MG63 (cell line): ENCODE measurements around the gene BICRA. TPM values are rescaled to one million over a fixed set of nuclear protein-coding genes. Genes with fewer than 3 reads are reported as not detected.
"Not testable (repeated sequence)": the region's sequence is repeated elsewhere in the genome, so short reads cannot be mapped to it uniquely, and the experiment has no call there.

Experiments
- DNase-seq: peaks from one replicate; pipeline ENCODE4 v3.0.0-alpha.2; 2020
- H3K27me3 ChIP-seq: fragments of 250-450 bp; sonication (Bioruptor Pico); 2 replicates; pipeline ENCODE4 v1.5.1; 2020; ENCODE audit warnings: mild to moderate bottlenecking, moderate library complexity
- H3K36me3 ChIP-seq: fragments of 250-450 bp; sonication (Bioruptor Pico); 2 replicates; pipeline ENCODE4 v1.5.1; 2020; ENCODE audit warnings: mild to moderate bottlenecking, moderate library complexity
- H3K4me3 ChIP-seq: fragments of 250-450 bp; sonication (Bioruptor Pico); 2 replicates; pipeline ENCODE4 v1.5.1; 2020; ENCODE audit warnings: mild to moderate bottlenecking, moderate library complexity
- H3K9me3 ChIP-seq: fragments of 250-450 bp; sonication (Bioruptor Pico); 2 replicates; pipeline ENCODE4 v1.5.1; 2020; ENCODE audit warnings: mild to moderate bottlenecking, moderate library complexity
- total RNA-seq: library from RNA; depleted of rRNA; stranded (reverse); fragments of >200 nt; shearing (Covaris generic); gene quantifications from 2 replicates; pipeline ENCODE4 v1.2.3, GENCODE V29; 2014; ENCODE audit warnings: low replicate concordance

Gene BICRA
- total RNA-seq, 1 experiment from 2014 or later, result 0.10 TPM

DNA sequence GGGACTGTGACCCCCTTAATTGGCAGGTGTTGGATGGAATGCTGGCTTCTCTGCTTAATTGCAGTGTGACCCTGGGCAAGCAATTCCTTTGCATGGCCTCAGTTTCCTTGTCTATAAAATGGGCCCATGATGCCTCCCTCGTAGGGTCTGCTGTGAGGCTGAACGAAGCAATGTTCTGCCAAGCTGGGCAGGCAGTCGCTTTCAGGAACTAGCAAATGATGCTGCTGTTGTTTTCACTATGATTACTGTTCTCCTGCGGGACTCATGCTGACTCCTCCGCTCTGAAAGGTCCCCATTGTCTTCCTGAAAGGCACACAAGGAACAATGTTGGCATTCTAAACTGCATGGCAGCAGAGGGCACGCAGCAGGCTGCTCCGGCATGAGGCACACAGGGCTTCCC, 6.8 kb downstream of the BICRA start:
- Histone ChIP-seq H3K36me3 (peaks cover 18% of the 10 kb centered on the region), H3K27me3 (no peaks in the 10 kb centered on the region), H3K4me3 (no peak overlapping the region), H3K9me3 (no peaks in the 10 kb centered on the region)
- DNase-seq, result no peak

DNA sequence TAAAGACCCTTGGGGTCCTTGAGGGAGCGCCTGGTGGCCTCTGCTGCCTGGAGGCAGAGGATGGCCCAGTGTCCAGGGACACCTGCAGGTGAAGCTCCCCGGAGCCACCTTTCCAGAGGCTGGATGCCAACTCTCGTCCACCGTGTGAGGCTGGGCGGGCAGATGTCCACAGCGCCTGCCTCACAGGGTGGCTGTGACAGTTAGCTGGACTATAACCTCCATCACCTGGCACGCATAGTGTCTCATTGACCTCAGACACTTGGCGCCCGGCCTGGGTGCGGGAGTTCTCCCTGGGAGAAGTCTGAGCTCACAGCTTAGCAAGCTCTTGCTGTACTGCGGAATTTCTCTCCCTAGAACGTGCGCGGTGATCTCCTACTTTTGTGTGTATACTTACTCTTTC, 9.8 kb downstream of the BICRA start:
- H3K36me3 ChIP-seq, result peaks cover 18% of the 10 kb centered on the region
- no peak overlapping the region for H3K4me3 ChIP-seq
- peak; percentile 46 for DNase-seq
- no peaks in the 10 kb centered on the region for H3K9me3 ChIP-seq
- H3K27me3 ChIP-seq, result no peaks in the 10 kb centered on the region

DNA sequence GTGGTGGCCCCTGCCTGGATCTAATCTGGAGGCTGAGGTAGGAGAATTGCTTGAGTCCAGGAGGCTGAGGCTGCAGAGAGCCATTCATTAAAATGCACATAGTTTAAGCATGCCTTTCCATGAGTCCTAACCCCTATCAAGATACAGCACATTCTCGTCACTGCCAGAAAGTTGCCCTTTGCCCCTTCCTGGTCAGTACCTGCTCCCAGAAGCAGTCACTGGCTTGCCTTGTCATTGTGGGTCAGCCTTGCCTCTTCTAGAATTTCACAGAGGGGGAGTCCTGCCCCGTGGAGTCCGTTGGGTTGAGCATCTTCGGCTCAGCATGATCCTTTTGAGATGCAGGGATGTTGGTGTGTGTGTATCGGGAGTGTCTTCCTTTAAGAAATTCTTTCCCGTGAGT, 10.8 kb downstream of the BICRA start:
- no peaks in the 10 kb centered on the region for H3K27me3 ChIP-seq
- peaks cover 15% of the 10 kb centered on the region for H3K36me3 ChIP-seq
- no peak for DNase-seq
- no peak overlapping the region for H3K4me3 ChIP-seq
- no peaks in the 10 kb centered on the region for H3K9me3 ChIP-seq

DNA sequence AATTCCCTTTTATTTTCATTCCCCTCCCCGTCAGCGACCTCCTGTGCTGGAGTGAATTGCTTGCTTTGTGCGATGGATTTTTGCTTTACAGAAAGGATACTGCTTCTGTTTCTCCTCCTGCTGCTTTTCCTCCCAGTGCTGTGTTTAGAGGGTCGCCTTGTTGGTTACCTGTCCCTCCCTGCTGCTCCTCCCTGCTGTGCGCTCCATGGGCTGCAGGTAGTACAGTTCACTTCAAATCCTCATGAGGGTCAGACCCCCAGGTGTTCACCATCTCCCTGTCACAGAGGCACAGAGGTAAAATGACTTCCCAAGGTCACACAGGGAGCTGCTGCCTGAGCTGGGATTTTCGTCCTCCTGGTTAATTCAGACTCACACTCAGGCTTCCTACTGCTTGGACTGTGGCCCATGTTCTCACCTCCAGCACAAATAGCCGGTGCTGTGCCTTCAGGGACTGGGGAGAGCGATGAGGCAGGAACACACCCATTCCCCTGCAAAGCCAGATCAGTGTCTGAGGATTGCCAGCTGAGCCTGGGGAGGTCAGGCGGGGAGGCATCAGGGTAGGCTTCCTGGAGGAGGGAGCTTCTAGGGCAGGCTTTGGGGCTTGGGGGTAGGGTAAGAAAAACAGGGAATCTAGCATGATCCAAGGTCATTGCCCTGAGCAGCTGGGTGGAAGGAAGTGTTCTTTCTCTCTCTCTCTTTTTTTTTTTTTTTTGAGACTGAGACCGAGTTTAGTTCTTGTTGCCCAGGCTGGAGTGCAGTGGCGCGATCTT, 14.4 kb downstream of the BICRA start:
- no peak for DNase-seq
- Histone ChIP-seq H3K27me3 (no peaks in the 10 kb centered on the region), H3K4me3 (no peak overlapping the region), H3K36me3 (peaks cover 22% of the 10 kb centered on the region), H3K9me3 (no peaks in the 10 kb centered on the region)

DNA sequence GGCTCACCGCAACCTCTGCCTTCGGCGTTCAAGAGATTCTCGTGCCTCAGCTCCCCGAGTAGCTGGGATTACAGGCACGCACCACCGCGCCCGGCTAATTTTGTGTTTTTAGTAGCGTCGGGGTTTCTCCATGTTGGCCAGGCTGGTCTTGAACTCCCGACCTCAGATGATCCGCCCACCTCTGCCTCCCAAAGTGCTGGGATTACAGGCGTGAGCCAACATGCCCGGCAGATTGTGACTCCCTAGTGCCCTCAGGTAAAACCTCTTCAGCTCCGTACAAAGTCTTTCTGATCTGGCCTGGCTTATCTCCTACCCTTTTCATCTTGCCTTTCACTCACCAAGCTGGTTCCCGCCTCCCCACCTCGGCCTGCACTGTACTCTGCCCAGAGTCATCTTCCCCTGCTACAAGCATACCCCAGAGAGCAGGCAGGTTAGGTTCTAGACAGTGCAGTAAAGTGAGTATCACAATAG, 15.0 kb downstream of the BICRA start:
- no peaks in the 10 kb centered on the region for H3K27me3 ChIP-seq
- no peak overlapping the region for H3K4me3 ChIP-seq
- H3K9me3 ChIP-seq, result no peaks in the 10 kb centered on the region
- DNase-seq, result no peak
- H3K36me3 ChIP-seq, result peaks cover 22% of the 10 kb centered on the region

DNA sequence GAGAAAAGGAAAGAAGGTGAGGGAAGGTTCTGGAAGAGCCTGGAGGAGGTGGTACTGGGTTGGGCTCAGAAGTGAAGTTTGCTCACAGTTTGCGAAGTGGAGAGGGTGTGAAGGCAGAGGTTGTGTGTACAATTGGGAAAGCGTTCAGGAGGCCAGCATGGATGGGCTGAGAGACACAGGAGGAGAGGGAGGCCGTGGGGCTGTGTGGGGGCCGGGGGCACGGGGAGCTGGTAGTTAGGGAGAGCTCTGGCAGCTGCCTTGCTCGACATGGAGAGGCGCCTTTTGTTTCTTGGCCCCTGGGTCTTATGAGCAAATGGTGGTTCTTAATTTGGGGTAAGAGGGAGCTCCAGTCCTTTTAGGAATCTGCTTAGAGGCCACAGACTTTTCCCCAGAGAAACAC, 16.7 kb downstream of the BICRA start:
- H3K27me3 ChIP-seq, result no peaks in the 10 kb centered on the region
- no peak for DNase-seq
- H3K4me3 ChIP-seq, result no peak overlapping the region
- H3K9me3 ChIP-seq, result no peaks in the 10 kb centered on the region
- peaks cover 25% of the 10 kb centered on the region for H3K36me3 ChIP-seq

DNA sequence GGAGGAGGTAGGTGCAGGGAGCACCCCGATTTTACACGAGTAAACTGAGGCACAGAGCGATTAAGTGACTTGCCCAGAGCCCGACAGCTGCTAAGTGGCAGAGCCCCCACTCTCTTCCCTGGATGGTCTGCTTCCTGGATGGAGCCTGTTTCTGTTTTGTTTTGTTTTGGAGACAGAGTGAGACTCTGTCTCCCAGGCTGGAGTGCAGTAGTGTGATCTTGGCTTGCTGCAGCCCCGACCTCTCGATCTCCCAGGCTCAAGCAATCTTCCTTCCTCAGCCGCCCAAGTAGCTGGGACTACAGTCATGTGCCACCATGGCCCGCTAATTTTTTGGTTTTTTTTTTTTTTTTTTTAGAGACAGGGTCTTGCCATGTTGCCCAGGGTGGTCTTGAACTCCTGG, 17.3 kb downstream of the BICRA start:
- no peak overlapping the region for H3K4me3 ChIP-seq
- no peaks in the 10 kb centered on the region for H3K27me3 ChIP-seq
- peaks cover 27% of the 10 kb centered on the region for H3K36me3 ChIP-seq
- H3K9me3 ChIP-seq, result no peaks in the 10 kb centered on the region
- DNase-seq, result no peak

DNA sequence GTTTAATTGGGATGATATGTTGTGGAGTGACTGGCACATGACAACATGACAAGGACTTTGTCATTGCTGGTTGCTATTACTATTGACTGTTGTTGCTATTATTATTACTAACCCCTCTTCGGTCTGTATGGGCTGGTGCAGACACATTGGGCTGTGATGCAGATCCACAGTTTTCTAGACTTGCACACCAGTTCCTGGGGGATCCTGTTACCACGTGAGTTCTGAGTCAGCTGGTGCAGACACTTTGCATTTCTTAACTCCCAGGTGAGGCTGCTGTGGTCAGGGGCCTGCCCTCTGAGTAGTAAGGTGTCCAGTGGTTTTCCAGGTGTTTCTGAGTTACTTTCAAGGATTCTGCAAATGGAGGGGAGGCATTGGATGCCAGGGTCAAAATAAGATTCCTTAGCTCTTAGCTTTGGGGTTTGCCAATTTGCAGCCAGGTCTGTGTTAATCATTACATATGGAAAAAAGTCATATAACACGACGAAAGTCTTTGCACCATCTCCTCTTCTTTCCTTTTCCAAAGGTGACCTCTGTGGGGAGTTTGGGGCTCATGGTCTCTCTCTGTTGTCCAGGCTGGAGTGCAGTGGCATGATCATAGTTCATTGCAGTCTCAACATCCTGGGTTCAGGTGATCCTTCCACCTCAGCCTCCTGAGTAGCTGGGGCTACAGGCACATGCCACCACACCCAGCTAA, 19.3 kb downstream of the BICRA start:
- Histone ChIP-seq H3K27me3 (no peaks in the 10 kb centered on the region), H3K36me3 (peaks cover 25% of the 10 kb centered on the region), H3K4me3 (no peak overlapping the region), H3K9me3 (no peaks in the 10 kb centered on the region)
- no peak for DNase-seq

DNA sequence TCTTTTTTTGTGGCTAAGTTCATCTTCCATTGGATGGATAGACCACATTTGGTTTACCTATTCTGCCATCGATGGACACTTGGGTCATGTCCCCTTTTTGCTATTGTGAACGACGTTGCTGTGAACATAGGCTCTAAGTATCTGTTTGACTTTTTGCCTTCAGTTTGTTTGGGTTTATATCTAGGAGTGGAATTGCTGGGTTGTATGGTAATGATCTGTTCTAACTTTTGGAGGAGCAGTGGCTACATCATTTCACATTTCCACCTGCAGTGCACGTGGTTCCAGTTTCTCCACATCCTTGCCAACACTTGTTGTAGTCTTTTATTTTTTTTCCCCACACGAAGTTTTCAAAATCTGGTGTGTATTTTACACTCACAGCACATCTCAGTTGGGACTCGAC, 21.7 kb downstream of the BICRA start:
- Histone ChIP-seq H3K27me3 (no peaks in the 10 kb centered on the region), H3K36me3 (peaks cover 18% of the 10 kb centered on the region), H3K4me3 (no peak overlapping the region), H3K9me3 (no peaks in the 10 kb centered on the region)
- no peak for DNase-seq

DNA sequence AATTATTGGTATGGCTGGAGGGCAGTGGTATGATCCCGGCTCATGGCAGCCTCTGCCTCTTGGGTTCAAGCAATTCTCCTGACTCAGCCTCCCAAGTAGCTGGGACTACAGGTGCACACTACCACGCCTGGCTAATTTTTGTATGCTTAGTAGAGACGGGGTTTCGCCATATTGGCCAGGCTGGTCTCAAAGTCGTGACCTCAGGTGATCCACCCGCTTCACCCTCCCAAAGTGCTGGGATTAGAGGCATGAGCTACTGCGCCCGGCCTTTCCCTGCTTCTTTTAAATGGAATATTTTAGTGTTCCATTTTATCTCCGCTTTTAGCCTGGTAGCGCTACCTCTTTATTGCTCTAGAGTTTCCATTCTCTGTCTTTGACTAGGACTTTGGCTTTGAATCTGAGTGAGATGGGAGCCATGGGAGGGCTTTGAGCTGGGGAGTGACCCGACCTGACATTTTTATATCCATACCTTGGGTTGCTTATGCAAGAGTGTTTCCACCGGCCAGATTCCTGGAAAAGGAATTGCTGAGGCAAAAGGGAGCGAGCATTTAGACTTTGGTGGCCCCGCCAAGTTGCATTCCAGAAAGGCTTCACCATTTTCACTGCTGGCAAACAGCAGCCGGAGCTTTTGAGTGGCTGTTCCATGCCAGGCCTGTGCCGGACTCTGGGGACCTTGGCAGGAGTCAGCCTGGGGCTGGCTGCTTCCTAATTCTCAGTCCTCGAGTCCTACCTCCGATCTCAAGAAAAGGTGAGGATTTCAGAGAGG, 22.9 kb downstream of the BICRA start:
- no peak for DNase-seq
- Histone ChIP-seq H3K27me3 (no peaks in the 10 kb centered on the region), H3K4me3 (no peak overlapping the region), H3K36me3 (peaks cover 15% of the 10 kb centered on the region), H3K9me3 (no peaks in the 10 kb centered on the region)

DNA sequence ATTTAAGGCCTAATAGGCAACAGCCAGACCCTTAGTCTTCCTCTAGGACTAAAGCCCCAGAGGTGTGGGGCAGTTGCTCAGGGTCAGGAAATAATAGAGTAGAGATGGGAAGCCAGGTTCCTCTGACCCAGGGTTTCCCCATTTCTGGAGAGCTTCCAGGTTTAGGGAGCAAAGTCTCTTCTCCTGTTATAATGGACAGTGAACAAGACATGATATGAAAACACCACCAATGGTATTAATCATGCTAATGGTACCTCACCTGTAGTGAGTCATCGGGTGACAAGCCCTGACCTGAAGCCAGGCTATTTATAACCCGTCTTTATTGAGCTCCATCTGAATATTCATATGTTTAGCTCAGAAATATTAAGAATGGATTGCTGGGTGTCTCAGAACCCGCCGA, 24.6 kb downstream of the BICRA start:
- H3K27me3 ChIP-seq, result no peaks in the 10 kb centered on the region
- no peaks in the 10 kb centered on the region for H3K9me3 ChIP-seq
- H3K4me3 ChIP-seq, result no peak overlapping the region
- DNase-seq, result no peak
- H3K36me3 ChIP-seq, result peaks cover 9% of the 10 kb centered on the region

DNA sequence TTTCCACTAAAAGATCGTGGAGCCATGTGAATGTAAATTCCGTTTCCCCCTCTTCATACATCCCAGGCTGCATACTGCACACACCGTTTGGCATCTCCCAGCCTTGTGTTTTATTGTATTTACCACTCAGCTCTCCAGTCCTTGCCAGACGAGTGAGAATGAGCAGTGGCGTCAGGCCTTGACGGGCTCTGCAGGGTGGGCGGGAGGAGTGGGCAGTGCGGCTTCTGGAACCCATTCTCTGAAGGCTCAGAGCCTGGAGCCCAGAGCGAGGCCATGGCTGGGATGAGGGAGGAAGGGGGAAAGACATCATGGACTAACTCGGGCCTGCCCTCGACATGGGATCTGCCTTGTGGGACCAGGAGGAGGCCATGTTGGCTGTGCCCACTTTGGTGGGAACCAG, 25.1 kb downstream of the BICRA start:
- no peak for DNase-seq
- Histone ChIP-seq H3K4me3 (no peak overlapping the region), H3K36me3 (peaks cover 9% of the 10 kb centered on the region), H3K9me3 (no peaks in the 10 kb centered on the region), H3K27me3 (no peaks in the 10 kb centered on the region)

DNA sequence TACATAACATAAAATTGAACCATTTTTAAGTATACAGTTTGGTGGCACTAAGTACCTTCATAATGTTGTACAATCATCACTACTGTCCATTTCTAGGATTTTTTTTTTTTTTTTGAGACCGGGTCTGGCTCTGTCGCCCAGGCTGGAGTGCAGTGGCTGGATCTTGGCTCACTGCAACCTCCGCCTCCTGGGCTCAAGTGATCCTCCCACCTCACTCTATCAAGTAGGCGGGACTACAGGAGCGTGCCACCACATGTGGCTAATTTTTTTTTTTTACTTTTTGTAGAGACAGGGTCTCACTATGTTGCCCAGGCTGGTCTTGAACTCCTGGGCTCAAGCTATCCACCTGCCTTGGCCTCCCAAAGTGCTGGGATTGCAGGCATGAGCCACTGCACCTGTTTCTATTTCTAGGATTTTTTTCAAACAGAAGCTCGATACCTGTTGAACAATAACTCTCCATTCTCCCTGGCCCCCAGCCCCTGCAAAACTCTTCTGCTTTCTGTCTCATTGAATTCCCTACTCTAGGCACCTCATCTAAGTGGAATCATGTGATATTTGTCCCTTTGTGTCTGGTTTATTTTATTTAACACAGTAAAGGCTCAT, 26.3 kb downstream of the BICRA start:
- H3K4me3 ChIP-seq, H3K9me3 ChIP-seq, H3K27me3 ChIP-seq, H3K36me3 ChIP-seq, DNase-seq: not testable (repeated sequence)

DNA sequence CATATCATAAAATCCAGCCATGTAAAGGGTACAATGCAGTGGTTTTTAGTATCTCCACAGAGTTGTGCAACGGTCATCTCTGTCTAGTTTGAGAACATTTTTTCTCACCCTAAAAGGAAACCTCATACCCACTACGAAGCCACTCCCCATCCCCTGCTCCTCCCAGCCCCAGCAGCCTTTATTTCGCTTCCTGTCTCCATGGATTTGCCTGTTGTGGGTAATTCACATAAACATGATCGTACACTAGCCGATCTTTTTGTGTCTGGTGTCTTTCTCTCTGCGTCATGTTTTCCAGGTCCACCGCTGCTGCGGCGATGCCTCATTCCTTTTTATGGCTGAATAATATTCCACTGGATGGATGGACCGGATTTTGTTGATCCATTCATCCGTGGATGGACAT, 28.6 kb downstream of the BICRA start:
- H3K4me3 ChIP-seq, result no peak overlapping the region
- H3K27me3 ChIP-seq, result no peaks in the 10 kb centered on the region
- no peak for DNase-seq
- peaks cover 2% of the 10 kb centered on the region; the same call in 1 of the 2 replicates for H3K9me3 ChIP-seq
- no peaks in the 10 kb centered on the region; the same call in 1 of the 2 replicates for H3K36me3 ChIP-seq

DNA sequence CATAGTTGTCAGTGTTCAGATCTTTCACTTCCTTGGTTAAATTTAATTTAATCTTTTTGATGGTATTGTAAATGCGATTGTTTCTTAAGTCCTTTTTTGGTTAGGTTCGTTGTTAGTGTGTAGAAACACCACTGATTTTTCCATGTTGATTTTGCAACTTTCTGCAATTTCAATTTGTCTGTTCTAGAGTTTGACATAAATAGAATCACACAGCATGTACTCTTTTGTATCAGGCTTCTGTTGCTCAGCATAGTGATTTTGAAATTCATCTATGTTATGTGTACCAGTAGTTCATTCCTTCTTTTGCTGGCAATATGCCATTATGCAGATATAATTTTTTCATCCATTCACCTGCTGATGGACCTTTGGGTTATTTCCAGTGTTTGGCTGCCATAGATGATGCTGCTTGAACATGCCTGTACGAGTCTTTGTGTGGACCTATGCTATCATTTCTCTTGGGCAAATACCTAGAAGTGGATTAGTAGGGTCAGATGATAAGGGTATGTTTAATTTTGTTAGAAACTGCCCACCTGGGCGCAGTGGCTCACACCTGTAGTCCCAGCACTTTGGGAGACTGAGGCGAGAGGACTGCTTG, 33.1 kb downstream of the BICRA start:
- Histone ChIP-seq H3K4me3 (no peak overlapping the region), H3K9me3 (peaks cover 2% of the 10 kb centered on the region; the same call in 1 of the 2 replicates), H3K36me3 (peaks cover 28% of the 10 kb centered on the region), H3K27me3 (no peaks in the 10 kb centered on the region)
- DNase-seq, result no peak

DNA sequence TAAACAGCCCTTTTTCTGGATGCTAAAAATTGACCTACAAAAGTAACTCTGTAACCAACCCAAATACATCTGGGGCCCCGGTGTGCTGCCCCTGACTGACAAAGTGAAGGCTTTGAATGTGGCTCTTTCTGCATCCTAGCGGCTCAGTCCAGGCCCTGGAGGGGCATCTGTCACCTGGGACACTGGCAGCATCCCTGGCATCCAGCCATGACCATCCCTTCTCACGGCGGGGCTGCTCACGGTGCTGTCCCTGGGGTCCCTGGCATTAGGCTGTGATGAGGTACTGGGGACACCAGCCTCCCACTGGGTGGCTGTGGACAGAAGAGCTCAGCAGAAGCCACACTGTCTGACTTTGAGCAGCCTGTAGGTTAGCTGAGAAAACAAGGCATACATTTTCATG, 34.3 kb downstream of the BICRA start:
- Histone ChIP-seq H3K4me3 (no peak overlapping the region), H3K36me3 (peaks cover 28% of the 10 kb centered on the region), H3K9me3 (peaks cover 2% of the 10 kb centered on the region; the same call in 1 of the 2 replicates), H3K27me3 (no peaks in the 10 kb centered on the region)
- DNase-seq, result no peak
